Right forelimb (tissue), 1 donor: ENCODE measurements around the gene PGM5.

Experiments
- DNase-seq: peaks from one replicate; pipeline ENCODE4 v3.0.0-alpha.2; 2018

PGM5 gene

GRCh38 chr9:68541568-68541967 lies 185.2 kb downstream of the PGM5 start:
- no peak for DNase-seq

GRCh38 chr9:68545033-68545705 lies 188.8 kb downstream of the PGM5 start:
- no peak for DNase-seq

- DNase-seq = no peak
These were observed 190.4 kb downstream of the PGM5 start for GRCh38 chr9:68546596-68547390.

- no peak for DNase-seq
These were observed 191.0 kb downstream of the PGM5 start for GRCh38 chr9:68547417-68547816.

GRCh38 chr9:68548241-68548640 lies 191.8 kb downstream of the PGM5 start:
- DNase-seq = no peak

- DNase-seq = no peak
These were observed 194.8 kb downstream of the PGM5 start for GRCh38 chr9:68551191-68551590.

GRCh38 chr9:68552700-68553476 lies 196.5 kb downstream of the PGM5 start:
- no peak for DNase-seq

- no peak for DNase-seq
These were observed 199.2 kb downstream of the PGM5 start for GRCh38 chr9:68555437-68556150.

GRCh38 chr9:68558545-68558944 lies 202.1 kb downstream of the PGM5 start:
- no peak for DNase-seq

GRCh38 chr9:68560071-68560844 lies 203.8 kb downstream of the PGM5 start:
- no peak for DNase-seq

GRCh38 chr9:68562461-68562860 lies 206.1 kb downstream of the PGM5 start:
- no peak for DNase-seq

GRCh38 chr9:68567565-68567964 lies 211.2 kb downstream of the PGM5 start:
- no peak for DNase-seq

GRCh38 chr9:68574150-68574549 lies 217.7 kb downstream of the PGM5 start:
- DNase-seq = no peak

- DNase-seq = no peak
These were observed 219.4 kb downstream of the PGM5 start for GRCh38 chr9:68575817-68576216.

- no peak for DNase-seq
These were observed 221.6 kb downstream of the PGM5 start for GRCh38 chr9:68577774-68578591.
